ENCODE data around the gene SPTLC2. TPM values are rescaled to one million over a fixed set of nuclear protein-coding genes. Genes with fewer than 3 reads are reported as not detected.
A peak's percentile ranks its signal among the peaks of the same experiment; 100 is the strongest.

Gene SPTLC2
- total RNA-seq, 1 experiment from 2014 or later, result 32.6 TPM

DNA sequence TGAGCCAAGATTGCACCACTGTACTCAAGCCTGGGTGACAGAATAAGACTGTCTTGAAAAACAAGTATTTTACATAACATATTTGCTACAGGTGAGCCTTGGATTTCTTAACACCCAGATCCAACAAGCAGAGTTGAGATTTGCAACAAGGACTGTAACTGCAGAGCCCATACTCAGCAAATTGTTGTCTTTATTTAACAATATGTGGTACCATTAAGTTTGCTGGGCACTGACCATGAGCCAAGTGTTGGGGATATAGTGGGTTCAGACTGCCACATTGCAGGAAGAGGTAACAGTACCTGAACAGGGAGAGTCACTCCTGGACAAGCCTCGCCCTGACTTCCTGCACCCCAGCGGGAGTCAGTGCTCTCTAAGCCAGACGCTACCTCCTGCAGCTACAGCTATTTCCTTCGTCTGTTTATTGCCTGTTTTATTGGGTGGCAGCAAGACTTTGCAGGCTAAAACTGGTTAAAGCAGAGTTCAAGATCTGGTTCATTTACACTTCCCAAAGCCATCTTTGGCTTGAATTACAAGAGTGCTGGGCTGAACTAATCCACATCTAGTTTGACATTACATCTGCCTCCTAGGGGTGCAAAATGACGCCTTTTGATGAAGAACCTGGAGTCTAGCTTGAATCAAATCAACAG lies 146.1 kb downstream of the SPTLC2 start:
- Histone ChIP-seq H2BK12ac (ENCODE audit: insufficient read length, low read depth, low read length) (no peak overlapping the region), H3K27ac (ENCODE audit: insufficient read length, low read depth, low read length) (no peak overlapping the region)

More for the DNA sequence above, 146.1 kb downstream of the SPTLC2 start:
- no peaks in the 10 kb centered on the region for H3K79me2 ChIP-seq (ENCODE audit: insufficient read depth, low read length)
- H3K4me1 ChIP-seq (ENCODE audit: insufficient read depth, low read length), result peaks cover 8% of the 10 kb centered on the region; the same call in 1 of the 2 replicates
- no peak overlapping the region for H2BK5ac ChIP-seq (ENCODE audit: insufficient read length, low read length)
- H3K36me3 Mint-ChIP-seq (ENCODE audit: insufficient read depth in 1 of 3, low read depth in 3 of 3), result peaks cover 26 to 42% (median 33%) of the 10 kb centered on the region in 3 experiments
- TF ChIP-seq, protein P1, sequence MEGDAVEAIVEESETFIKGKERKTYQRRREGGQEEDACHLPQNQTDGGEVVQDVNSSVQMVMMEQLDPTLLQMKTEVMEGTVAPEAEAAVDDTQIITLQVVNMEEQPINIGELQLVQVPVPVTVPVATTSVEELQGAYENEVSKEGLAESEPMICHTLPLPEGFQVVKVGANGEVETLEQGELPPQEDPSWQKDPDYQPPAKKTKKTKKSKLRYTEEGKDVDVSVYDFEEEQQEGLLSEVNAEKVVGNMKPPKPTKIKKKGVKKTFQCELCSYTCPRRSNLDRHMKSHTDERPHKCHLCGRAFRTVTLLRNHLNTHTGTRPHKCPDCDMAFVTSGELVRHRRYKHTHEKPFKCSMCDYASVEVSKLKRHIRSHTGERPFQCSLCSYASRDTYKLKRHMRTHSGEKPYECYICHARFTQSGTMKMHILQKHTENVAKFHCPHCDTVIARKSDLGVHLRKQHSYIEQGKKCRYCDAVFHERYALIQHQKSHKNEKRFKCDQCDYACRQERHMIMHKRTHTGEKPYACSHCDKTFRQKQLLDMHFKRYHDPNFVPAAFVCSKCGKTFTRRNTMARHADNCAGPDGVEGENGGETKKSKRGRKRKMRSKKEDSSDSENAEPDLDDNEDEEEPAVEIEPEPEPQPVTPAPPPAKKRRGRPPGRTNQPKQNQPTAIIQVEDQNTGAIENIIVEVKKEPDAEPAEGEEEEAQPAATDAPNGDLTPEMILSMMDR (conservative IDR thresholded peaks at IDR 0.05), result no peak
- H3K27me3 Mint-ChIP-seq (ENCODE audit: low read depth), result no peaks in the 10 kb centered on the region; the same call in none of the 2 replicates
- H3T11ph ChIP-seq (ENCODE audit: low read length), result no peak overlapping the region
- no peak overlapping the region for H4K5ac ChIP-seq (ENCODE audit: insufficient read length, low read depth, low read length)
- H3K4ac ChIP-seq (ENCODE audit: low read depth, low read length), result no peak overlapping the region
- no peak overlapping the region for H2BK20ac ChIP-seq (ENCODE audit: low read depth, low read length, poor library complexity, severe bottlenecking)
- H2BK15ac ChIP-seq (ENCODE audit: low read depth, low read length), result no peak overlapping the region
- no peak overlapping the region for H4K91ac ChIP-seq (ENCODE audit: insufficient read length, low read depth, low read length)
- no peak overlapping the region for H3K18ac ChIP-seq (ENCODE audit: insufficient read length, low read depth, low read length)
- H3K9ac ChIP-seq (ENCODE audit: extremely low read depth, insufficient read length, low read length), result no peak overlapping the region
- no peak overlapping the region for H2AFZ ChIP-seq (ENCODE audit: low read length)
- DNase-seq, result no peak
- peak overlapping the region in 2 of 3 experiments; percentile 70 to 93; a peak in 2 of 7 replicates for H3K27ac Mint-ChIP-seq
- no peaks in the 10 kb centered on the region for H4K20me1 ChIP-seq (ENCODE audit: control insufficient read depth, insufficient read depth, insufficient read length)
- WGBS (ENCODE audit: extremely low coverage, insufficient read length, low lambda C conversion rate), result no CpG with 5 or more reads among the region's 5 CpGs
- no peak overlapping the region for H3K23ac ChIP-seq (ENCODE audit: insufficient read length, low read depth, low read length)
- H3K23me2 ChIP-seq (ENCODE audit: insufficient read length, low read depth, low read length, poor library complexity, severe bottlenecking), result no peaks in the 10 kb centered on the region
- H3K4me2 ChIP-seq (ENCODE audit: insufficient read depth, insufficient read length, low read length), result no peak overlapping the region
- H3K27me3 ChIP-seq (ENCODE audit: insufficient read depth, low read length), result no peaks in the 10 kb centered on the region
- no peak overlapping the region for H3K56ac ChIP-seq (ENCODE audit: insufficient read length, low read depth, low read length)
- no peak overlapping the region for H3K4me3 Mint-ChIP-seq
- no peaks in the 10 kb centered on the region for H3K9me3 Mint-ChIP-seq
- no peaks in the 10 kb centered on the region for H3K79me1 ChIP-seq (ENCODE audit: insufficient read depth, low read depth, low read length, poor library complexity, severe bottlenecking)
- H2AK5ac ChIP-seq (ENCODE audit: insufficient read length, low read length), result no peak overlapping the region
- no peaks in the 10 kb centered on the region for H3K9me3 ChIP-seq (ENCODE audit: control insufficient read depth, low read depth, low read length)
- no peak overlapping the region for H4K8ac ChIP-seq (replicated peaks; ENCODE audit: insufficient read length, low read depth, low read length)
- H2BK120ac ChIP-seq (ENCODE audit: low read depth, low read length, poor library complexity, severe bottlenecking), result no peak overlapping the region
- no peak overlapping the region for H3K14ac ChIP-seq (ENCODE audit: insufficient read depth, low read length)
- peaks cover 21 to 22% of the 10 kb centered on the region in 2 experiments for H3K4me1 Mint-ChIP-seq
